Transverse colon (tissue), 4 donors: ENCODE data around the gene IMMP2L.

Experiments used
- CTCF ChIP-seq, 5 experiments: fragments of 200-600 bp in 3 of 5; fragments of 450-650 bp in 2 of 5; sonication (generic) in 3 of 5; IDR thresholded peaks; 1 replicate in 2 of 5; 2 replicates in 3 of 5; pipeline ENCODE4 v1.5.1; 2016 to 2017; ENCODE audit warnings: antibody characterized with exemption in 5 of 5, inconsistent platforms in 3 of 5, mild to moderate bottlenecking in 2 of 5, moderate library complexity in 1 of 5
- POLR2A ChIP-seq: fragments of 450-650 bp; IDR thresholded peaks from one replicate; pipeline ENCODE4 v1.6.1; 2016; ENCODE audit warnings: antibody characterized with exemption, mild to moderate bottlenecking, moderate library complexity
- POLR2AphosphoS5 ChIP-seq, 3 donors: sonication (generic); formaldehyde crosslinking; IDR thresholded peaks; one replicate each; pipeline ENCODE4 v1.6.1; 2016; ENCODE audit warnings: antibody characterized with exemption in 3 of 3

DNA sequence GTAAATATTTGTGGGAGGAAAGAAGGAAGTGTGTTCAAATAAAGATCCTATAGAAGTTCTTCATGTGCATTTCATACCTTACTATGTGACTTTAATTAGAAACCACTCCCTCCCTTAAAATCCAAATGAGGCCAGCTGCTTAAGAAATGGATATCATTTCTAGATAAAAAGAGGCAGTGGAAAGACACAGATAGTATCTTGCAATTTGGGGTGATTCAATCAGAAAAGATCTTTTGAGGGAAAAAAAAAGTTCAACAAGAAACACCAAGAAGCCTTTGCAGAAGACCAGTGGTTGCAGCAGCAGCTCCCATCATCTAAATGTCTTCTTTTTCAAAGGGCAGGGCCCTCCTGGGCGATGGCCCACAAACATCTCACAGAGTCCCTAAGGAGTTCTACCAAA, 271.3 kb downstream of the IMMP2L start:
- no peak for TF ChIP-seq CTCF (IDR thresholded peaks at IDR 0.05)
- no peak for TF ChIP-seq POLR2AphosphoS5 (IDR thresholded peaks at IDR 0.05)
- TF ChIP-seq POLR2A = no peak
